SK-N-SH treated with all-trans-retinoic acid at 6 μM for 48 hours (cell line): Measurements from ENCODE around the gene TAF6.

ENCODE experiments used
- ATAC-seq: fragments of 200-7000 bp; cut with Tn5 transposase; 3 replicates; pipeline ENCODE4 v1.9.1; 2020; ENCODE audit warnings: mild to moderate bottlenecking, moderate library complexity
- ARNTL ChIP-seq: fragments of 450-650 bp; formaldehyde crosslinking; IDR thresholded peaks from 2 replicates; pipeline ENCODE4 v1.5.0; 2020; ENCODE audit warnings: low read depth, mild to moderate bottlenecking, moderate library complexity, borderline replicate concordance
- CREB5 ChIP-seq: fragments of 250-450 bp; sonication (Bioruptor Pico); IDR thresholded peaks from 2 replicates; pipeline ENCODE4 v1.5.1; 2020; ENCODE audit warnings: low read depth, mild to moderate bottlenecking, moderate library complexity
- CSDC2 ChIP-seq: fragments of 250-450 bp; sonication (Bioruptor Pico); IDR thresholded peaks from 2 replicates; pipeline ENCODE4 v1.5.0; 2020; ENCODE audit warnings: mild to moderate bottlenecking, moderate library complexity
- ESRRG ChIP-seq: fragments of 250-450 bp; sonication (Bioruptor Pico); IDR thresholded peaks from 2 replicates; pipeline ENCODE4 v1.6.1; 2021; ENCODE audit warnings: mild to moderate bottlenecking
- GLIS3 ChIP-seq: fragments of 250-450 bp; sonication (Bioruptor Pico); IDR thresholded peaks from 2 replicates; pipeline ENCODE4 v1.5.0; 2020; ENCODE audit warnings: mild to moderate bottlenecking, moderate library complexity
- ISL1 ChIP-seq: fragments of 250-450 bp; sonication (Bioruptor Pico); IDR thresholded peaks from 2 replicates; pipeline ENCODE4 v2.1.2; 2022; ENCODE audit warnings: mild to moderate bottlenecking, moderate library complexity
- OSR1 ChIP-seq: fragments of 250-450 bp; sonication (Bioruptor Pico); IDR thresholded peaks from 2 replicates; pipeline ENCODE4 v1.8.0; 2022; ENCODE audit warnings: moderate library complexity, mild to moderate bottlenecking, inconsistent platforms
- POU6F1 ChIP-seq: fragments of 250-450 bp; sonication (Bioruptor Pico); IDR thresholded peaks from 2 replicates; pipeline ENCODE4 v1.8.0; 2021; ENCODE audit warnings: low read depth, mild to moderate bottlenecking, moderate library complexity, borderline replicate concordance
- PPARA ChIP-seq: fragments of 250-450 bp; sonication (Bioruptor Pico); IDR thresholded peaks from 2 replicates; pipeline ENCODE4 v1.5.0; 2020; ENCODE audit warnings: mild to moderate bottlenecking, borderline replicate concordance
- RARB ChIP-seq: fragments of 250-450 bp; sonication (Bioruptor Pico); IDR thresholded peaks from 2 replicates; pipeline ENCODE4 v1.8.0; 2021; ENCODE audit warnings: mild to moderate bottlenecking, moderate library complexity
- TCF4 ChIP-seq: fragments of 250-450 bp; sonication (Bioruptor Pico); IDR thresholded peaks from 2 replicates; pipeline ENCODE4 v1.8.0; 2021; ENCODE audit warnings: mild to moderate bottlenecking, moderate library complexity, borderline replicate concordance
- TOX ChIP-seq: fragments of 250-450 bp; sonication (Bioruptor Pico); IDR thresholded peaks from 2 replicates; pipeline ENCODE4 v1.8.0; 2021; ENCODE audit warnings: mild to moderate bottlenecking, moderate library complexity, borderline replicate concordance
- TSHZ2 ChIP-seq: fragments of 250-450 bp; sonication (Bioruptor Pico); IDR thresholded peaks from 2 replicates; pipeline ENCODE4 v1.5.0; 2020; ENCODE audit warnings: mild to moderate bottlenecking, moderate library complexity
- ZC3H10 ChIP-seq: fragments of 250-450 bp; sonication (Bioruptor Pico); IDR thresholded peaks from 2 replicates; pipeline ENCODE4 v1.5.1; 2021; ENCODE audit warnings: mild to moderate bottlenecking, moderate library complexity
- ZFP3 ChIP-seq: fragments of 250-450 bp; sonication (Bioruptor Pico); IDR thresholded peaks from 2 replicates; pipeline ENCODE4 v1.5.0; 2020; ENCODE audit warnings: mild to moderate bottlenecking, moderate library complexity
- ZFP30 ChIP-seq: fragments of 450-650 bp; formaldehyde crosslinking; IDR thresholded peaks from 2 replicates; pipeline ENCODE4 v1.5.0; 2022; ENCODE audit warnings: mild to moderate bottlenecking, moderate library complexity
- ZNF565 ChIP-seq: fragments of 450-650 bp; formaldehyde crosslinking; conservative IDR thresholded peaks from 2 replicates; pipeline ENCODE4 v1.5.0; 2020; ENCODE audit warnings: low read depth, mild to moderate bottlenecking, moderate library complexity
- TF ChIP-seq, protein P1 (sequence below): fragments of 250-450 bp; sonication (Bioruptor Pico); IDR thresholded peaks from 2 replicates; pipeline ENCODE4 v1.5.1; 2021; ENCODE audit warnings: mild to moderate bottlenecking, moderate library complexity
- TF ChIP-seq, protein P2 (sequence below): fragments of 250-450 bp; sonication (Bioruptor Pico); IDR thresholded peaks from 2 replicates; pipeline ENCODE4 v1.8.0; 2020; ENCODE audit warnings: mild to moderate bottlenecking, moderate library complexity, borderline replicate concordance

The TAF6 gene

GRCh38 chr7:100118388-100119071 is 628 bp downstream of the TAF6 start:
- no peak for TF ChIP-seq TCF4 (CRISPR knock-in tag)
- no peak for TF ChIP-seq ESRRG (CRISPR knock-in tag)
- no peak for TF ChIP-seq ZC3H10 (CRISPR knock-in tag)
- TF ChIP-seq CSDC2 (CRISPR knock-in tag): no peak
- peak; percentile 100 for TF ChIP-seq ZFP3 (CRISPR knock-in tag)
- TF ChIP-seq, all 23 proteins: peak for 1
- ATAC-seq: no peak

GRCh38 chr7:100115026-100115425 is 4.1 kb downstream of the TAF6 start:
- TF ChIP-seq ZFP3 (CRISPR knock-in tag): no peak
- no peak for TF ChIP-seq ISL1 (CRISPR knock-in tag)
- no peak for TF ChIP-seq TCF4 (CRISPR knock-in tag)
- TF ChIP-seq POU6F1 (CRISPR knock-in tag): no peak
- TF ChIP-seq RARB: no peak
- no peak for TF ChIP-seq ZFP30 (CRISPR knock-in tag)
- no peak for TF ChIP-seq ARNTL (CRISPR knock-in tag)
- no peak for TF ChIP-seq GLIS3 (CRISPR knock-in tag)
- no peak for TF ChIP-seq ZNF565 (CRISPR knock-in tag)
- TF ChIP-seq ESRRG (CRISPR knock-in tag): no peak
- TF ChIP-seq TOX (CRISPR knock-in tag): no peak
- TF ChIP-seq CREB5: no peak
- no peak for TF ChIP-seq ZC3H10 (CRISPR knock-in tag)
- no peak for ATAC-seq

DNA sequence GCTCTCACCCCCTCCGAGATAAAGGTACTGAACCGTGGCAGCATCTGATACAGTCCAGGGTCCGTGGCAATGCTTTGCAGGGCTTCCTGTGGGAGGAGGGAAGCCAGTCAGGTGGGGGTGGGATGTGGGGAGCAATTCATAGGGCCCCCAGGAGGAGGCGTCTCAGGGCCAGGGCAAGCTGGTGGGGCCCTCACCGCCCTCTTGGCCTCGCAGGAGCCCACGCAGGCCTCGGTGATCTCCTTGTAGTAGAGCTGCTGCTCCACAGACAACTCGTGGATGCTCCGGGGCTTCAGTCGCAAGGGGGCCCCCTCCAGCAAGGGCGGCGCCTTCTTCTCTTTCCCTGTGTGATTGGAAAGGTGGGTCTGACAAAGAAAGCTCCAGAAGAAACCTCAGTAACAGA is 7.2 kb downstream of the TAF6 start:
- ATAC-seq: no peak
- TF ChIP-seq ZNF565 (CRISPR knock-in tag) (no peak), CREB5 (no peak), ZC3H10 (CRISPR knock-in tag) (no peak), TOX (CRISPR knock-in tag) (no peak), POU6F1 (CRISPR knock-in tag) (no peak), RARB (no peak), ZFP30 (CRISPR knock-in tag) (no peak), CSDC2 (CRISPR knock-in tag) (no peak), OSR1 (CRISPR knock-in tag) (no peak), TSHZ2 (CRISPR knock-in tag) (no peak), ZFP3 (CRISPR knock-in tag) (no peak), ESRRG (CRISPR knock-in tag) (no peak), PPARA (no peak), TCF4 (CRISPR knock-in tag) (no peak), GLIS3 (CRISPR knock-in tag) (no peak)
- TF ChIP-seq, protein P1, sequence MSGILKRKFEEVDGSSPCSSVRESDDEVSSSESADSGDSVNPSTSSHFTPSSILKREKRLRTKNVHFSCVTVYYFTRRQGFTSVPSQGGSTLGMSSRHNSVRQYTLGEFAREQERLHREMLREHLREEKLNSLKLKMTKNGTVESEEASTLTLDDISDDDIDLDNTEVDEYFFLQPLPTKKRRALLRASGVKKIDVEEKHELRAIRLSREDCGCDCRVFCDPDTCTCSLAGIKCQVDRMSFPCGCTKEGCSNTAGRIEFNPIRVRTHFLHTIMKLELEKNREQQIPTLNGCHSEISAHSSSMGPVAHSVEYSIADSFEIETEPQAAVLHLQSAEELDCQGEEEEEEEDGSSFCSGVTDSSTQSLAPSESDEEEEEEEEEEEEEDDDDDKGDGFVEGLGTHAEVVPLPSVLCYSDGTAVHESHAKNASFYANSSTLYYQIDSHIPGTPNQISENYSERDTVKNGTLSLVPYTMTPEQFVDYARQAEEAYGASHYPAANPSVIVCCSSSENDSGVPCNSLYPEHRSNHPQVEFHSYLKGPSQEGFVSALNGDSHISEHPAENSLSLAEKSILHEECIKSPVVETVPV: no peak
- TF ChIP-seq, protein P2, sequence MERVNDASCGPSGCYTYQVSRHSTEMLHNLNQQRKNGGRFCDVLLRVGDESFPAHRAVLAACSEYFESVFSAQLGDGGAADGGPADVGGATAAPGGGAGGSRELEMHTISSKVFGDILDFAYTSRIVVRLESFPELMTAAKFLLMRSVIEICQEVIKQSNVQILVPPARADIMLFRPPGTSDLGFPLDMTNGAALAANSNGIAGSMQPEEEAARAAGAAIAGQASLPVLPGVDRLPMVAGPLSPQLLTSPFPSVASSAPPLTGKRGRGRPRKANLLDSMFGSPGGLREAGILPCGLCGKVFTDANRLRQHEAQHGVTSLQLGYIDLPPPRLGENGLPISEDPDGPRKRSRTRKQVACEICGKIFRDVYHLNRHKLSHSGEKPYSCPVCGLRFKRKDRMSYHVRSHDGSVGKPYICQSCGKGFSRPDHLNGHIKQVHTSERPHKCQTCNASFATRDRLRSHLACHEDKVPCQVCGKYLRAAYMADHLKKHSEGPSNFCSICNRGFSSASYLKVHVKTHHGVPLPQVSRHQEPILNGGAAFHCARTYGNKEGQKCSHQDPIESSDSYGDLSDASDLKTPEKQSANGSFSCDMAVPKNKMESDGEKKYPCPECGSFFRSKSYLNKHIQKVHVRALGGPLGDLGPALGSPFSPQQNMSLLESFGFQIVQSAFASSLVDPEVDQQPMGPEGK (CRISPR knock-in tag): no peak
